Calu3 (cell line): Measurements from ENCODE around the gene MAGI1. TPM values are rescaled to one million over a fixed set of nuclear protein-coding genes. Genes with fewer than 3 reads are reported as not detected.

Source experiments
- BruUV-seq: library from RNA; stranded (reverse); fragments of 400-500 nt; replicated peaks from 2 replicates; lab custom pipeline; 2021; lab: Mats Ljungman, UMichigan
- CTCF ChIA-PET: fragments of 300-600 bp; sonication (Branson Sonifier 250); formaldehyde crosslinking; loops from one replicate; lab custom pipeline; 2022; ENCODE audit warnings: antibody characterized with exemption; lab: Charles Lee
- DNase-seq: peaks from one replicate; pipeline ENCODE4 v3.0.0; 2022
- H3K27ac Mint-ChIP-seq: one replicate; pipeline ENCODE4 v1.8.0; 2022; ENCODE audit warnings: mixed read lengths; ENCODE audit not compliant: unreplicated experiment
- H3K27me3 Mint-ChIP-seq: one replicate; pipeline ENCODE4 v1.8.0; 2022; ENCODE audit warnings: mixed read lengths; ENCODE audit not compliant: unreplicated experiment
- H3K36me3 Mint-ChIP-seq: one replicate; pipeline ENCODE4 v1.8.0; 2022; ENCODE audit warnings: mild to moderate bottlenecking, moderate library complexity, mixed read lengths; ENCODE audit not compliant: insufficient read depth, unreplicated experiment
- H3K4me1 Mint-ChIP-seq: one replicate; pipeline ENCODE4 v1.8.0; 2022; ENCODE audit warnings: mild to moderate bottlenecking, low read depth, mixed read lengths; ENCODE audit not compliant: unreplicated experiment
- H3K4me3 Mint-ChIP-seq: one replicate; pipeline ENCODE4 v1.8.0; 2022; ENCODE audit warnings: mild to moderate bottlenecking, low read depth, moderate library complexity, mixed read lengths; ENCODE audit not compliant: unreplicated experiment
- H3K9me3 Mint-ChIP-seq: one replicate; pipeline ENCODE4 v1.8.0; 2022; ENCODE audit warnings: low read depth, mixed read lengths; ENCODE audit not compliant: unreplicated experiment
- intact Hi-C: fragments of 100-400 bp; cut with micrococcal nuclease; formaldehyde crosslinking; loops from one replicate; pipeline ENCODE4 v1.10.0; 2022; ENCODE audit not compliant: unreplicated experiment
- total RNA-seq: library from RNA; stranded (reverse); gene quantifications from 2 replicates; pipeline ENCODE4 v1.2.3, GENCODE V29; 2022
- TF ChIP-seq, protein P1 (sequence below): fragments of 200-600 bp; IDR thresholded peaks from one replicate; pipeline ENCODE4 v1.8.0; 2022; ENCODE audit warnings: antibody characterized with exemption; ENCODE audit not compliant: unreplicated experiment

The MAGI1 gene
- total RNA-seq, 1 experiment from 2014 or later: 76.4 TPM

DNA sequence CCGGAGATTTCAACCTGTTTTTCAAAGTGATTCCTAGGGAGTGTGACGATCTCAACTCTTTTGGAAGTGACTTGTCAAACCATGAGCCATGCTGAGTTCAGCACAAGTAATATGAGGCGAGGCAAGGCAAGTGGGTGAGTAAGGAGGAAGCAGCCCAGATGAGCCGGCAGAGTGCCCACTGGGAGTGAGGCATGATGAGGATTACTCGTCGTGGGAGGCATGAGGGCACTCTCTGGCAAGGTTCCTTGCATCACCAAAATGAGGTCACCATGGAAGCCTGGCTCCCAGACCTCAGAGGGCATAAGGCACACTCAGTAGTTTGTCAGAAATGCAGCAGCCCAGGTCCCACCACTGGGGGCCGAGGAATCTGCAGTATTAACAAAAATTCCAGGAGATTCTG is 636.1 kb downstream of the MAGI1 start:
- no peaks in the 10 kb centered on the region for H3K9me3 Mint-ChIP-seq
- CTCF ChIA-PET: no interaction called here
- H3K27me3 Mint-ChIP-seq: no peaks in the 10 kb centered on the region
- TF ChIP-seq, protein P1, sequence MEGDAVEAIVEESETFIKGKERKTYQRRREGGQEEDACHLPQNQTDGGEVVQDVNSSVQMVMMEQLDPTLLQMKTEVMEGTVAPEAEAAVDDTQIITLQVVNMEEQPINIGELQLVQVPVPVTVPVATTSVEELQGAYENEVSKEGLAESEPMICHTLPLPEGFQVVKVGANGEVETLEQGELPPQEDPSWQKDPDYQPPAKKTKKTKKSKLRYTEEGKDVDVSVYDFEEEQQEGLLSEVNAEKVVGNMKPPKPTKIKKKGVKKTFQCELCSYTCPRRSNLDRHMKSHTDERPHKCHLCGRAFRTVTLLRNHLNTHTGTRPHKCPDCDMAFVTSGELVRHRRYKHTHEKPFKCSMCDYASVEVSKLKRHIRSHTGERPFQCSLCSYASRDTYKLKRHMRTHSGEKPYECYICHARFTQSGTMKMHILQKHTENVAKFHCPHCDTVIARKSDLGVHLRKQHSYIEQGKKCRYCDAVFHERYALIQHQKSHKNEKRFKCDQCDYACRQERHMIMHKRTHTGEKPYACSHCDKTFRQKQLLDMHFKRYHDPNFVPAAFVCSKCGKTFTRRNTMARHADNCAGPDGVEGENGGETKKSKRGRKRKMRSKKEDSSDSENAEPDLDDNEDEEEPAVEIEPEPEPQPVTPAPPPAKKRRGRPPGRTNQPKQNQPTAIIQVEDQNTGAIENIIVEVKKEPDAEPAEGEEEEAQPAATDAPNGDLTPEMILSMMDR: no peak
- peak; percentile 3 for DNase-seq
- H3K36me3 Mint-ChIP-seq: no peaks in the 10 kb centered on the region
- BruUV-seq: no TSS peak
- H3K4me3 Mint-ChIP-seq: no peak overlapping the region
- no peaks in the 10 kb centered on the region for H3K4me1 Mint-ChIP-seq
- intact Hi-C loops: no loop called here
- no peak overlapping the region for H3K27ac Mint-ChIP-seq

DNA sequence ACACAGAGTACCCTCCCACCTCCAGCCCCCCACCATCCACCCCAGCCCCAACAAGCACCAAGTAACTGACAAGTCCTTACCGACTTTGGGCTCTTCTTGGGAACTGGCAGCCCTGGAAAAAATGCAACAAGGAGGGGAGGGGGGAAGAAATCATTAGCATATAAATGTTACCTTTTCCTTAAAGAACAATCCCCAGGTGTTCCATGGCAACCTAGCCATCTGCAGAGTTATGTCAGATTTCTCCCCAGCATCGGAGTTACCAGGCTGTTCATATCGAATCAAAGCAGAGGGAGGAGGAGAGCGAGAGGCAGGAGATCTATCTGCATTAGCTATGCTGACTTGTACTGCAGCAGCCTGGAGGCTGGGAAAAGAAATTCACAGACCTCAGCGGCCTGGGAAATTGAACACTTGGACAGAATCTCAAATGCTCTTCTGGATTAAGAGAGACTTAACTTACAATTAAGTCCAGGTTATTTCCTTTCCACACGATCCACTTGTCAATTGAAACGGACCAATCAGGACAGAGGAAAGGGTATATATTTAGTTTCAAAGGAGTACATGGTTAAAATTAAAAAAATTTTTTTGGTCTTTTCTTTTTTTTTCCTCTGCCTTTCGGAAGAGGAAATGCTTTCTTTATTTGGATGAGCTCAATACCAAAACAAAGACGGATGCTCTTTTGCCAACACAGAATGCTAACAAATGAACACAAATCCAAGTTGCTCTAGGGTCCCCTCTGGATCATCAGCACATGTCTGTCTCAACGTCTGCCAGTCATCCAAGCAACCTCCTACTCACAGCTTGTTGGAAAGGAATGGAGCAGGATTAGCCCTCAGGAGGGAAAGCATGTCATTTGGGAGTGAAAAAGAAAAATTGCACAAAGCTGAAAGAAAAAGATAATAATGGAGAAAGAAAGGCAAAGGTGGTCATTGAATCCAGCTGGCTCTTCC is 637.1 kb downstream of the MAGI1 start:
- Mint-ChIP-seq H3K27ac (no peak overlapping the region), H3K4me1 (no peaks in the 10 kb centered on the region)

DNA sequence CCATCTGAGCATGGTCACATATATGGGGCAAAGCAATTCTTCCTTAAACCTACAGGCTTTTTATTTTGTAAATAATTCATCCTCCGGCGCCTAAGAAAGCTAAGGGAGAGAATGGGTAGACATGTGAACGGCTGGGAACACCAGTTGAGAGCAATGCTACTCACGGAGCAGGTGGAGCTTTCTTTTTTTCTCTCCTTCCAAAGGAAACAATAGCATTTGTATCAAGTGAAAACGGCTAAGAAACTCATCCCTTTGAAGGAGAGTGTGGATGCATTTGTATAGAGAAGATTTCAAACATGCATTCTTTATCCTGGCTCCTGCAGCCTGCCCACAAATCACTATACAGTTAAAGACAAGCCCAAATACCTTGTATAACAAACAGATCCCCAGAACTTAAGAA is 637.8 kb downstream of the MAGI1 start:
- Mint-ChIP-seq H3K4me1 (no peaks in the 10 kb centered on the region), H3K36me3 (peaks cover 1% of the 10 kb centered on the region), H3K4me3 (no peak overlapping the region), H3K27ac (no peak overlapping the region), H3K9me3 (no peaks in the 10 kb centered on the region), H3K27me3 (no peaks in the 10 kb centered on the region)
- intact Hi-C loops: no loop called here
- CTCF ChIA-PET: no interaction called here
- TF ChIP-seq, protein P1: no peak
- DNase-seq: no peak
- no TSS peak for BruUV-seq

More for the DNA sequence above, 637.1 kb downstream of the MAGI1 start:
- Mint-ChIP-seq H3K36me3 (no peaks in the 10 kb centered on the region), H3K9me3 (no peaks in the 10 kb centered on the region), H3K4me3 (no peak overlapping the region), H3K27me3 (no peaks in the 10 kb centered on the region)
- CTCF ChIA-PET: no interaction called here
- DNase-seq: no peak
- intact Hi-C loops: no loop called here
- TF ChIP-seq, protein P1: no peak
- BruUV-seq: no TSS peak

DNA sequence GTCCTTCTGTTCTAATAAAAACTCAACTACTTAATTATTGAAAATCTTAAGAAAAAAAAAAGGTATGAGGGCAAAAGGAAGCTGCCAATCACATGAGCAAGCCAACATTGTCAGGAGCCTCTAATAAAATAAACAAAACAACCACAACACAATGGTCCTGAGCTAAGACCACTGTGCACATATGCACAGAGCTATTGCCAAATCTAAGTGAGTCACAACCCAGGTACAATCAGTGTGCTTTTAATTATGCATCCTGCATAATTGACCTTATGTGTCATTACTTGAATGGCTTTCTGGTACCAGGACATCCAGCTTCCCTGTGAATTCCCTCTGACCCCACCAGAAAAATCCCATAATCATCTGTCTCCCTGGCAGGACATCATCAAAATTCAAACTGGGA is 639.8 kb downstream of the MAGI1 start:
- DNase-seq: no peak
- Mint-ChIP-seq H3K27me3 (no peaks in the 10 kb centered on the region), H3K4me3 (no peak overlapping the region), H3K9me3 (no peaks in the 10 kb centered on the region), H3K27ac (no peak overlapping the region), H3K36me3 (peaks cover 5% of the 10 kb centered on the region), H3K4me1 (no peaks in the 10 kb centered on the region)
- intact Hi-C loops: no loop called here
- CTCF ChIA-PET: no interaction called here
- TF ChIP-seq, protein P1: no peak
- BruUV-seq: no TSS peak
